OCI-LY3 (cell line): ENCODE measurements around the gene FAF2.
A peak's percentile ranks its signal among the peaks of the same experiment; 100 is the strongest.

Source experiments
- H2AFZ ChIP-seq: fragments of 200-600, 300-600 bp; shearing (Covaris generic); 2 replicates; pipeline ENCODE4 v1.6.0; 2014; ENCODE audit warnings: antibody characterized with exemption, low read depth, low read length
- H3K27ac ChIP-seq: fragments of 200-600, 300-600 bp; sonication (generic); 2 replicates; pipeline ENCODE4 v1.5.1; 2014; ENCODE audit warnings: mild to moderate bottlenecking, low read length, moderate library complexity, mixed read lengths
- H3K27me3 ChIP-seq: fragments of 200-600, 300-600 bp; sonication (generic); 2 replicates; pipeline ENCODE4 v1.6.1; 2014; ENCODE audit warnings: low read depth, low read length, mixed read lengths
- H3K36me3 ChIP-seq: fragments of 200-600, 300-600 bp; sonication (generic); replicated peaks from 2 replicates; pipeline ENCODE3; 2014; ENCODE audit warnings: low read depth, low read length, mixed read lengths
- H3K4me1 ChIP-seq: fragments of 300-600, 200-600 bp; sonication (generic); 2 replicates; pipeline ENCODE4 v1.6.1; 2014; ENCODE audit warnings: low read length, mixed read lengths
- H3K4me2 ChIP-seq: fragments of 200-600, 300-600 bp; sonication (generic); 2 replicates; pipeline ENCODE4 v1.6.1; 2014; ENCODE audit warnings: low read length, mixed read lengths
- H3K4me3 ChIP-seq: fragments of 300-600, 200-600 bp; sonication (generic); 2 replicates; pipeline ENCODE4 v1.5.1; 2014; ENCODE audit warnings: antibody characterized with exemption, mild to moderate bottlenecking, low read length, moderate library complexity
- H3K79me2 ChIP-seq: fragments of 300-600, 200-600 bp; shearing (Covaris generic); 2 replicates; pipeline ENCODE4 v1.6.1; 2014; ENCODE audit warnings: mild to moderate bottlenecking, low read length, mixed read lengths
- H3K9ac ChIP-seq: fragments of 300-600, 200-600 bp; shearing (Covaris generic); 2 replicates; pipeline ENCODE4 v1.6.0; 2014; ENCODE audit warnings: mild to moderate bottlenecking, low read length, moderate library complexity
- H3K9me3 ChIP-seq: fragments of 200-600, 300-600 bp; shearing (Covaris generic); 2 replicates; pipeline ENCODE4 v1.6.1; 2014; ENCODE audit warnings: low read length, mixed read lengths; ENCODE audit not compliant: insufficient read depth
- H4K20me1 ChIP-seq: fragments of 200-600, 300-600 bp; sonication (generic); 2 replicates; pipeline ENCODE4 v1.6.1; 2016; ENCODE audit warnings: low read length, mixed read lengths; ENCODE audit not compliant: insufficient read depth
- CTCF ChIP-seq: fragments of 200-600, 300-600 bp; sonication (generic); IDR thresholded peaks from 2 replicates; pipeline ENCODE4 v1.5.1; 2014; ENCODE audit warnings: antibody characterized with exemption, low read length, low read depth
- EZH2phosphoT487 ChIP-seq: fragments of 200-600 bp; shearing (Covaris generic); IDR thresholded peaks from 2 replicates; pipeline ENCODE4 v1.6.1; 2018; ENCODE audit warnings: antibody characterized with exemption, mixed run types, low read depth

Gene FAF2

GRCh38 chr5:176447978-176448608 lies at the start of gene FAF2:
TSS of gene FAF2 (plus strand) at chr5:176448385. CDS start at chr5:176448408, 23 bp downstream.
- Histone ChIP-seq H3K9me3 (no peaks in the 10 kb centered on the region), H2AFZ (peak within 1 kb of the TSS; percentile 89), H3K36me3 (peaks cover 11% of the 10 kb centered on the region), H3K27me3 (no peaks in the 10 kb centered on the region), H3K4me2 (peak within 1 kb of the TSS; percentile 100), H3K4me3 (peak within 1 kb of the TSS; percentile 99), H3K4me1 (peaks cover 16% of the 10 kb centered on the region), H4K20me1 (peaks cover 6% of the 10 kb centered on the region; the same call in 1 of the 2 replicates), H3K27ac (peak within 1 kb of the TSS; percentile 61), H3K9ac (peak within 1 kb of the TSS; percentile 98), H3K79me2 (peaks cover 55% of the 10 kb centered on the region)
- TF ChIP-seq EZH2phosphoT487 (no peak), CTCF (peak; percentile 93)

GRCh38 chr5:176400382-176401156 lies 47.6 kb upstream of the FAF2 start:
- H3K9me3 ChIP-seq, result no peaks in the 10 kb centered on the region
- no peaks in the 10 kb centered on the region for H3K79me2 ChIP-seq
- H4K20me1 ChIP-seq, result no peaks in the 10 kb centered on the region
- H2AFZ ChIP-seq, result no peak overlapping the region
- no peak overlapping the region for H3K4me3 ChIP-seq
- no peak for TF ChIP-seq EZH2phosphoT487
- TF ChIP-seq CTCF, result no peak
- H3K36me3 ChIP-seq, result no peaks in the 10 kb centered on the region
- H3K4me2 ChIP-seq, result no peak overlapping the region
- H3K4me1 ChIP-seq, result no peaks in the 10 kb centered on the region
- no peaks in the 10 kb centered on the region for H3K27me3 ChIP-seq
- no peak overlapping the region for H3K9ac ChIP-seq
- H3K27ac ChIP-seq, result no peak overlapping the region

- Histone ChIP-seq H3K27ac (no peak overlapping the region), H3K4me2 (no peak overlapping the region), H4K20me1 (no peaks in the 10 kb centered on the region), H3K4me1 (peaks cover 1% of the 10 kb centered on the region; the same call in 1 of the 2 replicates), H3K9ac (no peak overlapping the region), H3K9me3 (no peaks in the 10 kb centered on the region), H3K79me2 (no peaks in the 10 kb centered on the region), H3K27me3 (no peaks in the 10 kb centered on the region), H2AFZ (no peak overlapping the region), H3K4me3 (no peak overlapping the region), H3K36me3 (no peaks in the 10 kb centered on the region)
- TF ChIP-seq CTCF (no peak), EZH2phosphoT487 (no peak)
Observed at GRCh38 chr5:176401281-176402205, 46.6 kb upstream of the FAF2 start.
